Measurements from ENCODE around the gene BCL6. TPM values are rescaled to one million over a fixed set of nuclear protein-coding genes. Genes with fewer than 3 reads are reported as not detected.

Gene BCL6
- total RNA-seq, 1 donor from 2014 or later, result 1.8 TPM

- peak in 1 of 2 donors; percentile 40 for DNase-seq (ENCODE audit: low read depth in 2 of 2)
Measured at GRCh38 chr3:187739094-187739560, 6.1 kb downstream of the BCL6 start.

- DNase-seq (ENCODE audit: low read depth in 2 of 2), result peak; percentile 85 to 89
Measured at GRCh38 chr3:187738331-187739093, 6.8 kb downstream of the BCL6 start.

- no peak for DNase-seq (ENCODE audit: low read depth in 2 of 2)
Measured at GRCh38 chr3:187738071-187738330, 7.3 kb downstream of the BCL6 start.

GRCh38 chr3:187737368-187738070 lies 7.7 kb downstream of the BCL6 start:
- DNase-seq (ENCODE audit: low read depth in 2 of 2), result peak; percentile 81 to 85

GRCh38 chr3:187737006-187737367 lies 8.3 kb downstream of the BCL6 start:
- no peak for DNase-seq (ENCODE audit: low read depth in 2 of 2)

GRCh38 chr3:187736418-187736871 lies 8.8 kb downstream of the BCL6 start:
- peak; percentile 29 to 67 for DNase-seq (ENCODE audit: low read depth in 2 of 2)

- no peak for DNase-seq (ENCODE audit: low read depth in 2 of 2)
Measured at GRCh38 chr3:187735837-187736236, 9.4 kb downstream of the BCL6 start.

- no peak for DNase-seq (ENCODE audit: low read depth in 2 of 2)
Measured at GRCh38 chr3:187735383-187735782, 9.9 kb downstream of the BCL6 start.

GRCh38 chr3:187734841-187735240 lies 10.4 kb downstream of the BCL6 start:
- no peak for DNase-seq (ENCODE audit: low read depth in 2 of 2)

- no peak for DNase-seq (ENCODE audit: low read depth in 2 of 2)
Measured at GRCh38 chr3:187733371-187733770, 11.9 kb downstream of the BCL6 start.

- DNase-seq (ENCODE audit: low read depth in 2 of 2), result no peak
Measured at GRCh38 chr3:187729598-187729997, 15.7 kb downstream of the BCL6 start.

- no peak for DNase-seq (ENCODE audit: low read depth in 2 of 2)
Measured at GRCh38 chr3:187728940-187729583, 16.2 kb downstream of the BCL6 start.

GRCh38 chr3:187728248-187728647 lies 17.0 kb downstream of the BCL6 start:
- DNase-seq (ENCODE audit: low read depth in 2 of 2), result no peak

- DNase-seq (ENCODE audit: low read depth in 2 of 2), result no peak
Measured at GRCh38 chr3:187726564-187726963, 18.7 kb downstream of the BCL6 start.

GRCh38 chr3:187725653-187726370 lies 19.5 kb downstream of the BCL6 start:
- DNase-seq (ENCODE audit: low read depth in 2 of 2), result peak in 1 of 2 donors; percentile 22

- no peak for DNase-seq (ENCODE audit: low read depth in 2 of 2)
Measured at GRCh38 chr3:187725224-187725623, 20.0 kb downstream of the BCL6 start.

- DNase-seq (ENCODE audit: low read depth in 2 of 2), result no peak
Measured at GRCh38 chr3:187722206-187722612, 23.1 kb downstream of the BCL6 start.

GRCh38 chr3:187721055-187721454 lies 24.2 kb downstream of the BCL6 start:
- DNase-seq (ENCODE audit: low read depth in 2 of 2), result no peak

- no peak for DNase-seq (ENCODE audit: low read depth in 2 of 2)
Measured at GRCh38 chr3:187720337-187720670, 25.0 kb downstream of the BCL6 start.

GRCh38 chr3:187719628-187720336 lies 25.5 kb downstream of the BCL6 start:
- DNase-seq (ENCODE audit: low read depth in 2 of 2), result no peak

GRCh38 chr3:187718802-187719201 lies 26.5 kb downstream of the BCL6 start:
- no peak for DNase-seq (ENCODE audit: low read depth in 2 of 2)
